Nephron progenitor cell (in vitro differentiated cells): ENCODE results near the gene RAB11FIP3.

Experiments
- DNase-seq: peaks from one replicate; pipeline ENCODE4 v3.0.0; 2021
- H3K27ac Mint-ChIP-seq: 2 replicates; pipeline ENCODE4 v1.8.0; 2021; ENCODE audit warnings: mild to moderate bottlenecking, moderate library complexity, mixed read lengths
- H3K27me3 Mint-ChIP-seq: 2 replicates; pipeline ENCODE4 v1.8.0; 2021; ENCODE audit warnings: mild to moderate bottlenecking, low read depth, mixed read lengths; ENCODE audit not compliant: poor library complexity
- H3K36me3 Mint-ChIP-seq: 2 replicates; pipeline ENCODE4 v1.8.0; 2021; ENCODE audit warnings: low read depth, mixed read lengths
- H3K4me1 Mint-ChIP-seq: 2 replicates; pipeline ENCODE4 v1.8.0; 2021; ENCODE audit warnings: mixed read lengths
- H3K4me3 Mint-ChIP-seq: 2 replicates; pipeline ENCODE4 v1.8.0; 2021; ENCODE audit warnings: mild to moderate bottlenecking, moderate library complexity, mixed read lengths
- H3K9me3 Mint-ChIP-seq: 2 replicates; pipeline ENCODE4 v1.8.0; 2021; ENCODE audit warnings: mild to moderate bottlenecking, moderate library complexity, mixed read lengths
- CTCF ChIP-seq: fragments of 200-600 bp; sonication (generic); IDR thresholded peaks from 2 replicates; pipeline ENCODE4 v1.5.0; 2021; ENCODE audit warnings: antibody characterized with exemption

Gene RAB11FIP3

GRCh38 chr16:539901-540530 is 114.6 kb downstream of the RAB11FIP3 start:
- Mint-ChIP-seq H3K36me3 (peaks cover 12% of the 10 kb centered on the region), H3K27ac (peak overlapping the region; percentile 93), H3K27me3 (no peaks in the 10 kb centered on the region), H3K4me3 (no peak overlapping the region), H3K4me1 (peaks cover 18% of the 10 kb centered on the region), H3K9me3 (no peaks in the 10 kb centered on the region)
- DNase-seq: no peak
- no peak for TF ChIP-seq CTCF

GRCh38 chr16:540645-541340 is 115.3 kb downstream of the RAB11FIP3 start:
- DNase-seq: no peak
- Mint-ChIP-seq H3K36me3 (peaks cover 12% of the 10 kb centered on the region), H3K9me3 (no peaks in the 10 kb centered on the region), H3K27ac (no peak overlapping the region), H3K4me3 (no peak overlapping the region), H3K4me1 (peaks cover 23% of the 10 kb centered on the region), H3K27me3 (no peaks in the 10 kb centered on the region)
- TF ChIP-seq CTCF: no peak

GRCh38 chr16:543301-544164 is 118.1 kb downstream of the RAB11FIP3 start:
- Mint-ChIP-seq H3K27ac (no peak overlapping the region), H3K36me3 (peaks cover 6% of the 10 kb centered on the region), H3K4me3 (no peak overlapping the region), H3K9me3 (no peaks in the 10 kb centered on the region), H3K4me1 (peaks cover 23% of the 10 kb centered on the region), H3K27me3 (no peaks in the 10 kb centered on the region)
- TF ChIP-seq CTCF: no peak
- DNase-seq: no peak

- no peak for TF ChIP-seq CTCF
- no peak overlapping the region for H3K4me3 Mint-ChIP-seq
- H3K36me3 Mint-ChIP-seq: peaks cover 6% of the 10 kb centered on the region
- peak overlapping the region; percentile 80 for H3K27ac Mint-ChIP-seq
- H3K9me3 Mint-ChIP-seq: no peaks in the 10 kb centered on the region
- no peak for DNase-seq
- H3K4me1 Mint-ChIP-seq: peaks cover 19% of the 10 kb centered on the region
- no peaks in the 10 kb centered on the region for H3K27me3 Mint-ChIP-seq
Observed at GRCh38 chr16:544517-544916, 119.1 kb downstream of the RAB11FIP3 start.

- Mint-ChIP-seq H3K27ac (no peak overlapping the region), H3K27me3 (no peaks in the 10 kb centered on the region), H3K9me3 (no peaks in the 10 kb centered on the region), H3K4me1 (peaks cover 18% of the 10 kb centered on the region), H3K36me3 (peaks cover 4% of the 10 kb centered on the region), H3K4me3 (no peak overlapping the region)
- peak; percentile 33 for TF ChIP-seq CTCF
- peak; percentile 77 for DNase-seq
Observed at GRCh38 chr16:546909-547770, 121.7 kb downstream of the RAB11FIP3 start.
